HepG2 (cell line): ENCODE measurements around the gene FXR2. TPM values are rescaled to one million over a fixed set of nuclear protein-coding genes. Genes with fewer than 3 reads are reported as not detected.

Experiments used
- BRCA1 ChIP-seq: sonication (generic); formaldehyde crosslinking; IDR thresholded peaks from 2 replicates; pipeline ENCODE4 v1.4.0; 2020; ENCODE audit warnings: missing genetic modification reagents
- DPF2 ChIP-seq: sonication (generic); formaldehyde crosslinking; IDR thresholded peaks from 2 replicates; pipeline ENCODE4 v1.4.0; 2020; ENCODE audit warnings: mild to moderate bottlenecking, low read depth, missing genetic modification reagents, borderline replicate concordance
- PCBP1 ChIP-seq: fragments of 200-400 bp; formaldehyde crosslinking; IDR thresholded peaks from 2 replicates; pipeline ENCODE4 v1.6.1; 2017; ENCODE audit warnings: mild to moderate bottlenecking, low read depth, low read length, borderline replicate concordance
- PCBP2 ChIP-seq: fragments of 200-400 bp; formaldehyde crosslinking; optimal IDR thresholded peaks from 2 replicates; pipeline ENCODE3; 2018; ENCODE audit warnings: low read length, low read depth; ENCODE audit not compliant: poor library complexity, severe bottlenecking
- TEAD2 ChIP-seq: sonication (generic); formaldehyde crosslinking; IDR thresholded peaks from 2 replicates; pipeline ENCODE4 v1.9.0; 2021; ENCODE audit warnings: missing genetic modification reagents
- ZBTB21 ChIP-seq: sonication (generic); formaldehyde crosslinking; IDR thresholded peaks from 2 replicates; pipeline ENCODE4 v1.4.0; 2020; ENCODE audit warnings: missing genetic modification reagents
- ZNF256 ChIP-seq: sonication (generic); formaldehyde crosslinking; conservative IDR thresholded peaks from 2 replicates; pipeline ENCODE4 v1.4.0; 2020; ENCODE audit warnings: missing genetic modification reagents
- ZNF614 ChIP-seq: IDR thresholded peaks from 2 replicates; pipeline ENCODE4 v1.6.1; 2018; ENCODE audit warnings: missing biosample characterization, missing genetic modification reagents, inconsistent platforms, borderline replicate concordance
- ZNF75D ChIP-seq: sonication (generic); formaldehyde crosslinking; IDR thresholded peaks from 2 replicates; pipeline ENCODE4 v1.8.1; 2023; ENCODE audit warnings: missing genetic modification reagents, mild to moderate bottlenecking, borderline replicate concordance
- ZNF772 ChIP-seq: sonication (generic); formaldehyde crosslinking; IDR thresholded peaks from 2 replicates; pipeline ENCODE4 v1.5.0; 2020; ENCODE audit warnings: mild to moderate bottlenecking, missing genetic modification reagents
- ZNF839 ChIP-seq: sonication (generic); formaldehyde crosslinking; IDR thresholded peaks from 2 replicates; pipeline ENCODE4 v1.4.0; 2020; ENCODE audit warnings: missing genetic modification reagents, mild to moderate bottlenecking, borderline replicate concordance
- ZSCAN12 ChIP-seq: sonication (generic); formaldehyde crosslinking; IDR thresholded peaks from 2 replicates; pipeline ENCODE4 v1.9.0; 2021; ENCODE audit warnings: mild to moderate bottlenecking, missing genetic modification reagents
- polyA plus RNA-seq, 8 experiments: library from polyadenylated mRNA; depleted of rRNA in 3 of 8; stranded (reverse) in 7 of 8; unstranded in 1 of 8; fragments of >200 nt; fragmentation: Illumina TruSeq in 4 of 8; extraction: Trizol in 4 of 8; gene quantifications; 2 replicates each; pipeline versions ENCODE4 v1.2.1 to v1.2.3, GENCODE V29; 2011 to 2016; ENCODE audit warnings: low read depth in 4 of 8, missing spikeins in 1 of 8, mixed read lengths in 1 of 8; ENCODE audit not compliant: insufficient read depth in 1 of 8
- total RNA-seq, 5 experiments: library from RNA; depleted of rRNA; stranded (reverse); fragments of >200 nt; fragmentation: Illumina TruSeq; extraction: Trizol; gene quantifications; 2 replicates each; pipeline ENCODE4 v1.2.3, GENCODE V29; 2016; ENCODE audit warnings: low read depth in 1 of 5
- TF ChIP-seq, protein P1 (sequence below), 2 experiments: sonication (generic) in 1 of 2; formaldehyde crosslinking in 1 of 2; IDR thresholded peaks; 2 replicates each; pipeline versions ENCODE4 v1.6.1 to v1.9.0; 2014 to 2022; ENCODE audit warnings: antibody characterized with exemption in 1 of 2, borderline replicate concordance in 1 of 2, inconsistent platforms in 1 of 2, low read depth in 1 of 2, missing genetic modification reagents in 1 of 2
- TF ChIP-seq, protein P2 (sequence below): sonication (generic); formaldehyde crosslinking; IDR thresholded peaks from 2 replicates; pipeline ENCODE4 v1.4.0; 2020; ENCODE audit warnings: missing genetic modification reagents
- TF ChIP-seq, protein P3 (sequence below): sonication (generic); formaldehyde crosslinking; IDR thresholded peaks from 2 replicates; pipeline ENCODE4 v1.5.1; 2020; ENCODE audit warnings: missing genetic modification reagents, mild to moderate bottlenecking, borderline replicate concordance
- TF ChIP-seq, protein P4 (sequence below): sonication (generic); formaldehyde crosslinking; IDR thresholded peaks from 2 replicates; pipeline ENCODE4 v1.8.1; 2022; ENCODE audit warnings: low read depth, mild to moderate bottlenecking, missing genetic modification reagents

FXR2 gene
- total and polyA plus RNA-seq, 2 of the 13 experiments (the other 11 are each of a cell fraction or from before 2014, with no cell fraction given) = 20.9 to 24.4 TPM

DNA sequence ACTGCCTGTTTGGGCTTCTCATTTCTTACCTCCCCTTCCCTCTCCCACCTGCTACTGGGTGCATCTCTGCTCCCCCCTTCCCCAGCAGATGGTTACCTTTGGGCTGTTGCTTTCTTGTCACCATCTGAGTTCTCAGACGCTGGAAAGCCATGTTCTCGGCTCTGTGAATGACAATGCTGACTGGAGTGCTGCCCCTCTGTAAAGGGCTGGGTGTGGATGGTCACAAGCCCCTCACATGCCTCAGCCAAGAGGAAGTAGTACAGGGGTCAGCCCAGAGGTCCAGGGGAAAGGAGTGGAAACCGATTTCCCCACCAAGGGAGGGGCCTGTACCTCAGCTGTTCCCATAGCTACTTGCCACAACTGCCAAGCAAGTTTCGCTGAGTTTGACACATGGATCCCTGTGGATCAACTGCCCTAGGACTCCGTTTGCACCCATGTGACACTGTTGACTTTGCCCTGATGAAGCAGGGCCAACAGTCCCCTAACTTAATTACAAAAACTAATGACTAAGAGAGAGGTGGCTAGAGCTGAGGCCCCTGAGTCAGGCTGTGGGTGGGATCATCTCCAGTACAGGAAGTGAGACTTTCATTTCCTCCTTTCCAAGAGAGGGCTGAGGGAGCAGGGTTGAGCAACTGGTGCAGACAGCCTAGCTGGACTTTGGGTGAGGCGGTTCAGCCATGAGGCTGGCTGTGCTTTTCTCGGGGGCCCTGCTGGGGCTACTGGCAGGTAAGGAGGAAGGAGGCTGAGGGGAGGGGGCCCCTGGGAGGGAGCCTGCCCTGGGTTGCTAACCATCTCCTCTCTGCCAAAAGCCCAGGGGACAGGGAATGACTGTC, 35.5 kb downstream of the FXR2 start, which contains the start of gene CD68 (continued):
- TF ChIP-seq PCBP2 (no peak), ZSCAN12 (CRISPR knock-in tag) (peak; percentile 78; the same call in 1 of the 2 replicates), ZNF614 (CRISPR knock-in tag) (peak; percentile 77), BRCA1 (CRISPR knock-in tag) (peak; percentile 58), ZNF75D (no peak), DPF2 (CRISPR knock-in tag) (0 out of 2 replicates have a peak, but pooled peaks have one; percentile 8), ZNF256 (CRISPR knock-in tag) (peak; percentile 87), PCBP1 (0 out of 2 replicates have a peak, but pooled peaks have one; percentile 69), ZBTB21 (CRISPR knock-in tag) (peak; percentile 41; the same call in 1 of the 2 replicates), TEAD2 (CRISPR knock-in tag) (peak; percentile 46; the same call in 1 of the 2 replicates), ZNF772 (CRISPR knock-in tag) (no peak), ZNF839 (CRISPR knock-in tag) (no peak)
- TF ChIP-seq, protein P1, sequence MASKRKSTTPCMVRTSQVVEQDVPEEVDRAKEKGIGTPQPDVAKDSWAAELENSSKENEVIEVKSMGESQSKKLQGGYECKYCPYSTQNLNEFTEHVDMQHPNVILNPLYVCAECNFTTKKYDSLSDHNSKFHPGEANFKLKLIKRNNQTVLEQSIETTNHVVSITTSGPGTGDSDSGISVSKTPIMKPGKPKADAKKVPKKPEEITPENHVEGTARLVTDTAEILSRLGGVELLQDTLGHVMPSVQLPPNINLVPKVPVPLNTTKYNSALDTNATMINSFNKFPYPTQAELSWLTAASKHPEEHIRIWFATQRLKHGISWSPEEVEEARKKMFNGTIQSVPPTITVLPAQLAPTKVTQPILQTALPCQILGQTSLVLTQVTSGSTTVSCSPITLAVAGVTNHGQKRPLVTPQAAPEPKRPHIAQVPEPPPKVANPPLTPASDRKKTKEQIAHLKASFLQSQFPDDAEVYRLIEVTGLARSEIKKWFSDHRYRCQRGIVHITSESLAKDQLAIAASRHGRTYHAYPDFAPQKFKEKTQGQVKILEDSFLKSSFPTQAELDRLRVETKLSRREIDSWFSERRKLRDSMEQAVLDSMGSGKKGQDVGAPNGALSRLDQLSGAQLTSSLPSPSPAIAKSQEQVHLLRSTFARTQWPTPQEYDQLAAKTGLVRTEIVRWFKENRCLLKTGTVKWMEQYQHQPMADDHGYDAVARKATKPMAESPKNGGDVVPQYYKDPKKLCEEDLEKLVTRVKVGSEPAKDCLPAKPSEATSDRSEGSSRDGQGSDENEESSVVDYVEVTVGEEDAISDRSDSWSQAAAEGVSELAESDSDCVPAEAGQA (IDR thresholded peaks at IDR 0.05; ENCODE audit: low read depth) = no peak
- TF ChIP-seq, protein P1 (CRISPR knock-in tag; IDR thresholded peaks at IDR 0.05; ENCODE audit: borderline replicate concordance) = no peak
- TF ChIP-seq, protein P2, sequence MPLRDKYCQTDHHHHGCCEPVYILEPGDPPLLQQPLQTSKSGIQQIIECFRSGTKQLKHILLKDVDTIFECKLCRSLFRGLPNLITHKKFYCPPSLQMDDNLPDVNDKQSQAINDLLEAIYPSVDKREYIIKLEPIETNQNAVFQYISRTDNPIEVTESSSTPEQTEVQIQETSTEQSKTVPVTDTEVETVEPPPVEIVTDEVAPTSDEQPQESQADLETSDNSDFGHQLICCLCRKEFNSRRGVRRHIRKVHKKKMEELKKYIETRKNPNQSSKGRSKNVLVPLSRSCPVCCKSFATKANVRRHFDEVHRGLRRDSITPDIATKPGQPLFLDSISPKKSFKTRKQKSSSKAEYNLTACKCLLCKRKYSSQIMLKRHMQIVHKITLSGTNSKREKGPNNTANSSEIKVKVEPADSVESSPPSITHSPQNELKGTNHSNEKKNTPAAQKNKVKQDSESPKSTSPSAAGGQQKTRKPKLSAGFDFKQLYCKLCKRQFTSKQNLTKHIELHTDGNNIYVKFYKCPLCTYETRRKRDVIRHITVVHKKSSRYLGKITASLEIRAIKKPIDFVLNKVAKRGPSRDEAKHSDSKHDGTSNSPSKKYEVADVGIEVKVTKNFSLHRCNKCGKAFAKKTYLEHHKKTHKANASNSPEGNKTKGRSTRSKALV (CRISPR knock-in tag) = peak; percentile 85; the same call in 1 of the 2 replicates
- TF ChIP-seq, protein P3, sequence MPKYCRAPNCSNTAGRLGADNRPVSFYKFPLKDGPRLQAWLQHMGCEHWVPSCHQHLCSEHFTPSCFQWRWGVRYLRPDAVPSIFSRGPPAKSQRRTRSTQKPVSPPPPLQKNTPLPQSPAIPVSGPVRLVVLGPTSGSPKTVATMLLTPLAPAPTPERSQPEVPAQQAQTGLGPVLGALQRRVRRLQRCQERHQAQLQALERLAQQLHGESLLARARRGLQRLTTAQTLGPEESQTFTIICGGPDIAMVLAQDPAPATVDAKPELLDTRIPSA (CRISPR knock-in tag) = no peak
- TF ChIP-seq, protein P4, sequence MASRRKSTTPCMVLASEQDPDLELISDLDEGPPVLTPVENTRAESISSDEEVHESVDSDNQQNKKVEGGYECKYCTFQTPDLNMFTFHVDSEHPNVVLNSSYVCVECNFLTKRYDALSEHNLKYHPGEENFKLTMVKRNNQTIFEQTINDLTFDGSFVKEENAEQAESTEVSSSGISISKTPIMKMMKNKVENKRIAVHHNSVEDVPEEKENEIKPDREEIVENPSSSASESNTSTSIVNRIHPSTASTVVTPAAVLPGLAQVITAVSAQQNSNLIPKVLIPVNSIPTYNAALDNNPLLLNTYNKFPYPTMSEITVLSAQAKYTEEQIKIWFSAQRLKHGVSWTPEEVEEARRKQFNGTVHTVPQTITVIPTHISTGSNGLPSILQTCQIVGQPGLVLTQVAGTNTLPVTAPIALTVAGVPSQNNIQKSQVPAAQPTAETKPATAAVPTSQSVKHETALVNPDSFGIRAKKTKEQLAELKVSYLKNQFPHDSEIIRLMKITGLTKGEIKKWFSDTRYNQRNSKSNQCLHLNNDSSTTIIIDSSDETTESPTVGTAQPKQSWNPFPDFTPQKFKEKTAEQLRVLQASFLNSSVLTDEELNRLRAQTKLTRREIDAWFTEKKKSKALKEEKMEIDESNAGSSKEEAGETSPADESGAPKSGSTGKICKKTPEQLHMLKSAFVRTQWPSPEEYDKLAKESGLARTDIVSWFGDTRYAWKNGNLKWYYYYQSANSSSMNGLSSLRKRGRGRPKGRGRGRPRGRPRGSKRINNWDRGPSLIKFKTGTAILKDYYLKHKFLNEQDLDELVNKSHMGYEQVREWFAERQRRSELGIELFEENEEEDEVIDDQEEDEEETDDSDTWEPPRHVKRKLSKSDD (CRISPR knock-in tag) = 0 out of 2 replicates have a peak, but pooled peaks have one; percentile 35
